ENCODE results near the gene STK38. TPM values are rescaled to one million over a fixed set of nuclear protein-coding genes. Genes with fewer than 3 reads are reported as not detected.
A peak's percentile ranks its signal among the peaks of the same experiment; 100 is the strongest.

The STK38 gene
- total RNA-seq, 4 donors from 2014 or later: 57.8 to 107 (median 87.9) TPM

DNA sequence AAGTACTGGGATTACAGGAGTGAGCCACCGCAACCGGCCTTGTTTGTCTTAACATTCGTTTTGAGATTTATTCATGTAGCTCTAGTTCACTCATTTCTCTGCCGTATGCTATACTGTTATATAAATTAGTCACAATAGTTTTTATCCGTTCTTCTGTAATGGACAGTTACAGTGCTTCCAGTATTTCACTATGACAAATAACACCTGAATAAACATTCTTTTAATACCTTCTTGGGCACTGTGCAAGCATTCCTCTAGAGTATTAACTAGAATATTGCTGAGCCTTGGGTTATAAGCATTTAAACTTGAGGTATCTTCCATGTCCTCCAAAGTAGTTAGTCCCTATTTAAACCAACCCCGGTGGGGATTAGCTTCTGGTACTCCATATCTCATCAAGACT, 45.6 kb downstream of the STK38 start:
- H3K36me3 ChIP-seq: peaks cover 0 to 61% (median 0%) of the 10 kb centered on the region in 3 donors

GRCh38 chr6:36499918-36500317, 47.4 kb downstream of the STK38 start:
- Histone ChIP-seq H3K4me3 (no peak overlapping the region), H3K27me3 (no peaks in the 10 kb centered on the region), H3K4me1 (peaks cover 0 to 6% (median 0%) of the 10 kb centered on the region in 4 donors), H3K9me3 (no peaks in the 10 kb centered on the region), H3K27ac (no peak overlapping the region), H3K36me3 (peaks cover 0 to 73% (median 0%) of the 10 kb centered on the region in 3 donors)
- TF ChIP-seq CTCF (IDR thresholded peaks at IDR 0.05): no peak
- TF ChIP-seq POLR2A (IDR thresholded peaks at IDR 0.05): no peak
- no peak for DNase-seq

More for the DNA sequence above, 45.6 kb downstream of the STK38 start:
- Histone ChIP-seq H3K27ac (no peak overlapping the region), H3K27me3 (no peaks in the 10 kb centered on the region), H3K9me3 (no peaks in the 10 kb centered on the region), H3K4me1 (peaks cover 0 to 17% (median 1%) of the 10 kb centered on the region in 4 donors), H3K4me3 (no peak overlapping the region)
- no peak for DNase-seq
- TF ChIP-seq POLR2A (IDR thresholded peaks at IDR 0.05): no peak
- no peak for TF ChIP-seq CTCF (IDR thresholded peaks at IDR 0.05)

DNA sequence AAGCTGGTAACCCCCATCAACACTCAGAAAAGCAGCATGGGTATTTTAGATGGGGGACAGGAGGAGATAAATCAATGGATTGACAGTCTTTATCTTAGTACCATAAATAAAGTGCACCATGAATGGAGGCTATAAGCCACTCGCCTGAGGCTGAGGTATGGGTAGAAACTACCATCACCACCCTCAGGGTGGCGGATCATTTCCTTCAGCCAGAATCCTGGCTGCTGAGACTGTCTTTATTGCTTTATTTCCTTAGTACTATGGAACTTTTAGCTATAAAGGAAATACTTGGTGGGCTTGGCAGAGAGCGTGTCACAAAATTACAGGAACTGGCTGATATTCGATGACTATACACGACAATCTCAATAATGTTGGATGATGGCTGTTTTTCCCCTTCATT, 52.2 kb downstream of the STK38 start:
- DNase-seq: no peak

GRCh38 chr6:36493859-36494258, 53.4 kb downstream of the STK38 start:
- no peak for DNase-seq
- no peak for TF ChIP-seq POLR2A (IDR thresholded peaks at IDR 0.05)
- Histone ChIP-seq H3K4me3 (no peak overlapping the region), H3K27ac (no peak overlapping the region), H3K36me3 (peaks cover 0 to 66% (median 0%) of the 10 kb centered on the region in 3 donors), H3K27me3 (no peaks in the 10 kb centered on the region), H3K9me3 (no peaks in the 10 kb centered on the region), H3K4me1 (no peaks in the 10 kb centered on the region)

More for the DNA sequence above, 52.2 kb downstream of the STK38 start:
- Histone ChIP-seq H3K9me3 (no peaks in the 10 kb centered on the region), H3K4me3 (no peak overlapping the region), H3K27me3 (no peaks in the 10 kb centered on the region), H3K27ac (no peak overlapping the region), H3K36me3 (peaks cover 0 to 69% (median 0%) of the 10 kb centered on the region in 3 donors), H3K4me1 (no peaks in the 10 kb centered on the region)
- no peak for TF ChIP-seq POLR2A (IDR thresholded peaks at IDR 0.05)
- peak in 1 of 6 experiments; percentile 21 for TF ChIP-seq CTCF (IDR thresholded peaks at IDR 0.05)

- no peak overlapping the region for H3K4me3 ChIP-seq
- H3K9me3 ChIP-seq: no peaks in the 10 kb centered on the region
- H3K4me1 ChIP-seq: no peaks in the 10 kb centered on the region
- TF ChIP-seq CTCF (IDR thresholded peaks at IDR 0.05) (no peak), POLR2A (IDR thresholded peaks at IDR 0.05) (no peak)
- peaks cover 0 to 65% (median 0%) of the 10 kb centered on the region in 3 donors for H3K36me3 ChIP-seq
- no peaks in the 10 kb centered on the region for H3K27me3 ChIP-seq
- H3K27ac ChIP-seq: no peak overlapping the region
- DNase-seq: no peak
Measured at GRCh38 chr6:36493319-36493718, 54.0 kb downstream of the STK38 start.

DNA sequence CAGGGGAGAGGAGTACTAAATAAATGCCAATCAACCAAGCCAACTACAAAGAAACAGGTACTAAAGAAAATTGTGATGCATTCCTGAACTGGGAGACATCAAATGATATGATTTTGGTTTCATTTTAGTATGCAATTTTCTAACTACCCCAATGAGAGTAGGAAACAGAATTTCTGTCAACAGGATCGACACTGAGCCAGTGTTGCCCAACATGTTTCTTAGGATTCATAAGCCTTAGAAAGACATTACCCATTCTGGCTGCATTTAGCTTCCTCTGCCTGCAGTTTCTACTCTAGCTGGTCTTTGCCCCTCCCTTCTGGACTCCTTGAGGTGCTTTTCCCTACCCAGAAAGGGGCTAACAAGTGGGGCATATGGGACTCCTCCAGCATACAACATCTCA, 54.7 kb downstream of the STK38 start:
- no peak for DNase-seq
- H3K36me3 ChIP-seq: peaks cover 0 to 65% (median 0%) of the 10 kb centered on the region in 3 donors
- H3K4me1 ChIP-seq: no peaks in the 10 kb centered on the region
- no peaks in the 10 kb centered on the region for H3K27me3 ChIP-seq
- H3K27ac ChIP-seq: no peak overlapping the region
- H3K4me3 ChIP-seq: no peak overlapping the region
- H3K9me3 ChIP-seq: no peaks in the 10 kb centered on the region
- TF ChIP-seq POLR2A (IDR thresholded peaks at IDR 0.05) (no peak), CTCF (IDR thresholded peaks at IDR 0.05) (no peak)
